Mesothelial cell of epicardium (in vitro differentiated cells): ENCODE measurements around the gene TXNL1. TPM values are rescaled to one million over a fixed set of nuclear protein-coding genes. Genes with fewer than 3 reads are reported as not detected.
A peak's percentile ranks its signal among the peaks of the same experiment; 100 is the strongest.

Experiments used
- DNase-seq, 2 experiments: peaks; one replicate each; pipeline ENCODE4 v3.0.0; 2021; ENCODE audit warnings: low spot score in 2 of 2; ENCODE audit not compliant: unreplicated experiment in 2 of 2
- H3K27ac Mint-ChIP-seq: 2 replicates; pipeline ENCODE4 v1.8.0; 2021; ENCODE audit warnings: mixed read lengths
- H3K27me3 Mint-ChIP-seq: 2 replicates; pipeline ENCODE4 v1.8.0; 2021; ENCODE audit warnings: low read depth, mixed read lengths
- H3K36me3 Mint-ChIP-seq: 2 replicates; pipeline ENCODE4 v1.8.0; 2021; ENCODE audit warnings: mixed read lengths
- H3K4me1 Mint-ChIP-seq: 2 replicates; pipeline ENCODE4 v1.8.0; 2021; ENCODE audit warnings: mixed read lengths
- H3K4me3 Mint-ChIP-seq: 2 replicates; pipeline ENCODE4 v1.8.0; 2021; ENCODE audit warnings: mild to moderate bottlenecking, moderate library complexity, mixed read lengths
- H3K9me3 Mint-ChIP-seq: 2 replicates; pipeline ENCODE4 v1.8.0; 2021; ENCODE audit warnings: mixed read lengths
- CTCF ChIP-seq: fragments of 200-600 bp; sonication (generic); IDR thresholded peaks from one replicate; pipeline ENCODE4 v1.5.0; 2021; ENCODE audit warnings: antibody characterized with exemption; ENCODE audit not compliant: unreplicated experiment
- total RNA-seq: library from RNA; stranded (reverse); gene quantifications from 3 replicates; pipeline ENCODE4 v1.2.1, GENCODE V29; 2021

The TXNL1 gene
- total RNA-seq, 1 donor from 2014 or later: 76.9 TPM

GRCh38 chr18:56598422-56598821, 40.0 kb downstream of the TXNL1 start:
- H3K4me3 Mint-ChIP-seq: no peak overlapping the region
- H3K27ac Mint-ChIP-seq: no peak overlapping the region
- H3K36me3 Mint-ChIP-seq: peaks cover 2% of the 10 kb centered on the region
- TF ChIP-seq CTCF: no peak
- H3K9me3 Mint-ChIP-seq: peaks cover 3% of the 10 kb centered on the region
- H3K27me3 Mint-ChIP-seq: no peaks in the 10 kb centered on the region
- DNase-seq: no peak
- no peaks in the 10 kb centered on the region for H3K4me1 Mint-ChIP-seq

GRCh38 chr18:56593906-56594305, 44.5 kb downstream of the TXNL1 start:
- Mint-ChIP-seq H3K27me3 (no peaks in the 10 kb centered on the region), H3K9me3 (peaks cover 3% of the 10 kb centered on the region), H3K27ac (no peak overlapping the region), H3K36me3 (peaks cover 2% of the 10 kb centered on the region), H3K4me1 (no peaks in the 10 kb centered on the region), H3K4me3 (no peak overlapping the region)
- no peak for DNase-seq
- no peak for TF ChIP-seq CTCF

GRCh38 chr18:56580026-56580425, 58.4 kb downstream of the TXNL1 start:
- no peaks in the 10 kb centered on the region for H3K27me3 Mint-ChIP-seq
- peaks cover 18% of the 10 kb centered on the region for H3K4me1 Mint-ChIP-seq
- DNase-seq: no peak
- H3K36me3 Mint-ChIP-seq: peaks cover 12% of the 10 kb centered on the region
- TF ChIP-seq CTCF: no peak
- H3K27ac Mint-ChIP-seq: no peak overlapping the region
- H3K4me3 Mint-ChIP-seq: no peak overlapping the region
- peaks cover 29% of the 10 kb centered on the region for H3K9me3 Mint-ChIP-seq

- peaks cover 12% of the 10 kb centered on the region for H3K36me3 Mint-ChIP-seq
- DNase-seq: no peak
- H3K4me1 Mint-ChIP-seq: peaks cover 24% of the 10 kb centered on the region
- H3K4me3 Mint-ChIP-seq: no peak overlapping the region
- H3K27ac Mint-ChIP-seq: no peak overlapping the region
- TF ChIP-seq CTCF: no peak
- H3K9me3 Mint-ChIP-seq: peaks cover 27% of the 10 kb centered on the region
- no peaks in the 10 kb centered on the region for H3K27me3 Mint-ChIP-seq
Observed at GRCh38 chr18:56579451-56579850, 58.9 kb downstream of the TXNL1 start.

- no peaks in the 10 kb centered on the region for H3K27me3 Mint-ChIP-seq
- peaks cover 24% of the 10 kb centered on the region for H3K4me1 Mint-ChIP-seq
- no peak for TF ChIP-seq CTCF
- DNase-seq: no peak
- peak overlapping the region; percentile 21 for H3K4me3 Mint-ChIP-seq
- H3K36me3 Mint-ChIP-seq: peaks cover 8% of the 10 kb centered on the region
- peaks cover 20% of the 10 kb centered on the region for H3K9me3 Mint-ChIP-seq
- no peak overlapping the region for H3K27ac Mint-ChIP-seq
Observed at GRCh38 chr18:56576826-56577573, 61.4 kb downstream of the TXNL1 start.
